ENCODE results near the gene ERH. TPM values are rescaled to one million over a fixed set of nuclear protein-coding genes. Genes with fewer than 3 reads are reported as not detected.

Gene ERH
- 226 and 389 TPM in 2 replicates for total RNA-seq

GRCh38 chr14:69398053-69398817 lies at the start of gene ERH, which contains the start of gene SLC39A9:
Gene ERH (minus strand): TSS chr14:69398299. CDS start chr14:69398233, 66 bp downstream.
Gene SLC39A9 (plus strand): TSS chr14:69398692. CDS start chr14:69399370, 678 bp downstream.

Other genes starting within 250 kb of the ERH start
- 11.5 and 12.3 TPM in 2 replicates for gene DCAF5, start 245.2 kb downstream of the ERH start, total RNA-seq
- gene EXD2, start 206.8 kb downstream of the ERH start, total RNA-seq, result 9.5 and 15.0 TPM in 2 replicates
- 0.32 and 0.77 TPM in 2 replicates for gene GALNT16, start 138.1 kb downstream of the ERH start, total RNA-seq
- gene SLC39A9, start 393 bp upstream of the ERH start, total RNA-seq, result 76.0 and 84.9 TPM in 2 replicates
- under 0.01 TPM in 2 replicates for gene PLEKHD1, start 86.4 kb upstream of the ERH start, total RNA-seq
- gene CCDC177, start 176.6 kb upstream of the ERH start, total RNA-seq, result 0.09 TPM in 1 of 2 replicates, not detected in the other
- 3.2 and 4.6 TPM in 2 replicates for gene SUSD6, start 213.3 kb upstream of the ERH start, total RNA-seq